ENCODE data around the gene MEIS2. TPM values are rescaled to one million over a fixed set of nuclear protein-coding genes. Genes with fewer than 3 reads are reported as not detected.

Gene MEIS2
- total and polyA plus RNA-seq, 2 of the 13 experiments (the other 11 are each of a cell fraction or from before 2014, with no cell fraction given): 10.7 to 12.4 TPM

GRCh38 chr15:37115538-37115937, 15.2 kb upstream of the MEIS2 start:
- WGBS (ENCODE audit: low lambda C conversion rate): 32% methylated on average over 3 of the region's 3 CpGs
- in situ Hi-C loops (cut with HindIII; ENCODE audit: extremely low pct_ligation_motif_present, low pct_unique_long_range_greater_than_20kb) (loop anchor here (25.0 kb wide), 2 partner anchors 1578 to 1828 kb away; partner anchors contain the start of gene DPH6), intact Hi-C loops (cut with micrococcal nuclease; ENCODE audit: unreplicated experiment) (no loop called here)
- no peak for ATAC-seq
- no peak overlapping the region for H3K9ac ChIP-seq (ENCODE audit: insufficient read depth, low read depth, low read length)
- H3K4me1 ChIP-seq (ENCODE audit: insufficient read depth, low read length): peaks cover 21% of the 10 kb centered on the region
- BruUV-seq (replicated peaks): no TSS peak
- H3K27me3 ChIP-seq (ENCODE audit: control insufficient read depth in 1 of 2, insufficient read depth in 2 of 2, low read length in 2 of 2): peaks cover 0 to 25% of the 10 kb centered on the region in 2 experiments; a peak in 3 of 5 replicates
- no peaks in the 10 kb centered on the region for H3K79me2 ChIP-seq (ENCODE audit: insufficient read depth, low read length)
- H2AFZ ChIP-seq (ENCODE audit: low read length): no peak overlapping the region
- ChIA-PET CTCF (ENCODE audit: low intra/inter-chr PET ratio, low total read pairs) (no interaction called here), POLR2A (no interaction called here)
- TF ChIP-seq CEBPB (IDR thresholded peaks at IDR 0.05; ENCODE audit: borderline replicate concordance, low read depth, low read length): no peak
- no peak for TF ChIP-seq ZNF550 (CRISPR knock-in tag; IDR thresholded peaks at IDR 0.05; ENCODE audit: borderline replicate concordance)
- TF ChIP-seq ZNF7 (CRISPR knock-in tag; IDR thresholded peaks at IDR 0.05): peak; percentile 94
- no peak for TF ChIP-seq ZSCAN12 (CRISPR knock-in tag; IDR thresholded peaks at IDR 0.05)
- TF ChIP-seq AKAP8 (CRISPR knock-in tag; IDR thresholded peaks at IDR 0.05): no peak
- TF ChIP-seq TGIF2 (CRISPR knock-in tag; IDR thresholded peaks at IDR 0.05): no peak
- H3K36me3 ChIP-seq (replicated peaks in 1 of 2; ENCODE audit: control insufficient read depth in 1 of 2, insufficient read depth in 2 of 2, low read length in 2 of 2): no peaks in the 10 kb centered on the region
- H4K20me1 ChIP-seq (ENCODE audit: insufficient read depth, low read length): no peaks in the 10 kb centered on the region
- FAIRE-seq: no peak
- no peak overlapping the region for H3K4me3 ChIP-seq (replicated peaks in 1 of 3; ENCODE audit: insufficient read depth in 1 of 3, low read depth in 2 of 3, low read length in 3 of 3)
- H3K9me3 ChIP-seq (ENCODE audit: low read length): no peaks in the 10 kb centered on the region
- no peak overlapping the region for H3K27ac ChIP-seq (ENCODE audit: extremely low read length, insufficient read depth, low read length)
- no peak overlapping the region for H3K4me2 ChIP-seq (ENCODE audit: low read depth, low read length)
- no peak for DNase-seq (ENCODE audit: low spot score)

- Histone ChIP-seq H4K20me1 (ENCODE audit: insufficient read depth, low read length) (no peaks in the 10 kb centered on the region), H3K27ac (ENCODE audit: extremely low read length, insufficient read depth, low read length) (no peak overlapping the region), H3K9ac (ENCODE audit: insufficient read depth, low read depth, low read length) (no peak overlapping the region), H3K9me3 (ENCODE audit: low read length) (no peaks in the 10 kb centered on the region), H3K27me3 (ENCODE audit: control insufficient read depth in 1 of 2, insufficient read depth in 2 of 2, low read length in 2 of 2) (peaks cover 0 to 36% of the 10 kb centered on the region in 2 experiments; a peak in 3 of 5 replicates), H3K4me2 (ENCODE audit: low read depth, low read length) (no peak overlapping the region), H3K79me2 (ENCODE audit: insufficient read depth, low read length) (no peaks in the 10 kb centered on the region), H3K36me3 (replicated peaks in 1 of 2; ENCODE audit: control insufficient read depth in 1 of 2, insufficient read depth in 2 of 2, low read length in 2 of 2) (no peaks in the 10 kb centered on the region), H3K4me1 (ENCODE audit: insufficient read depth, low read length) (peaks cover 33% of the 10 kb centered on the region), H3K4me3 (replicated peaks in 1 of 3; ENCODE audit: insufficient read depth in 1 of 3, low read depth in 2 of 3, low read length in 3 of 3) (no peak overlapping the region), H2AFZ (ENCODE audit: low read length) (no peak overlapping the region)
- intact Hi-C loops (cut with micrococcal nuclease; ENCODE audit: unreplicated experiment) (no loop called here), in situ Hi-C loops (cut with HindIII; ENCODE audit: extremely low pct_ligation_motif_present, low pct_unique_long_range_greater_than_20kb) (loop anchor here (25.0 kb wide), 2 partner anchors 1576 to 1826 kb away; partner anchors contain the start of gene DPH6)
- CTCF ChIA-PET (ENCODE audit: low intra/inter-chr PET ratio, low total read pairs): no interaction called here
- WGBS (ENCODE audit: low lambda C conversion rate): 56% methylated on average over 5 of the region's 5 CpGs
- no TSS peak for BruUV-seq (replicated peaks)
- FAIRE-seq (no peak), DNase-seq (ENCODE audit: low spot score) (no peak), ATAC-seq (no peak)
- POLR2A ChIA-PET: no interaction called here
- TF ChIP-seq ZBTB49 (CRISPR knock-in tag; IDR thresholded peaks at IDR 0.05; ENCODE audit: borderline replicate concordance): no peak
- no peak for TF ChIP-seq ZNF746 (CRISPR knock-in tag; IDR thresholded peaks at IDR 0.05)
- TF ChIP-seq ZNF704 (CRISPR knock-in tag; IDR thresholded peaks at IDR 0.05; ENCODE audit: borderline replicate concordance): no peak
- no peak for TF ChIP-seq TCF12 (IDR thresholded peaks at IDR 0.05)
- no peak for TF ChIP-seq TCF12 (CRISPR knock-in tag; IDR thresholded peaks at IDR 0.05)
- TF ChIP-seq DPF2 (CRISPR knock-in tag; IDR thresholded peaks at IDR 0.05; ENCODE audit: borderline replicate concordance, low read depth): no peak
- no peak for TF ChIP-seq MXI1 (IDR thresholded peaks at IDR 0.05; ENCODE audit: borderline replicate concordance, low read depth, low read length)
- TF ChIP-seq RFXAP (CRISPR knock-in tag; IDR thresholded peaks at IDR 0.05; ENCODE audit: borderline replicate concordance): no peak
Observed at GRCh38 chr15:37112971-37113670, 12.8 kb upstream of the MEIS2 start.

Measured in HepG2 (cell line).